T-helper 9 cell (primary cell): Measurements from ENCODE around the gene ZKSCAN7.
"Not testable (repeated sequence)": the region's sequence is repeated elsewhere in the genome, so short reads cannot be mapped to it uniquely, and the experiment has no call there.

Experiments used
- DNase-seq: peaks from one replicate; pipeline ENCODE4 v3.0.0-alpha.2; 2020

Gene ZKSCAN7

GRCh38 chr3:44577354-44577952 is 22.5 kb downstream of the ZKSCAN7 start:
- not testable (repeated sequence) for DNase-seq

GRCh38 chr3:44578316-44578715 is 23.3 kb downstream of the ZKSCAN7 start:
- not testable (repeated sequence) for DNase-seq

- DNase-seq, result not testable (repeated sequence)
Measured at GRCh38 chr3:44578924-44579515, 24.0 kb downstream of the ZKSCAN7 start.

- not testable (repeated sequence) for DNase-seq
Measured at GRCh38 chr3:44579749-44580148, 24.8 kb downstream of the ZKSCAN7 start.

- DNase-seq, result not testable (repeated sequence)
Measured at GRCh38 chr3:44580971-44581370, 26.0 kb downstream of the ZKSCAN7 start.

- no peak for DNase-seq
Measured at GRCh38 chr3:44584646-44585501, 29.9 kb downstream of the ZKSCAN7 start, which contains the start of gene ZNF660. Gene ZNF660, plus strand, starts transcription at chr3:44584964. Its CDS starts 9,230 bp downstream, at chr3:44594194.

- DNase-seq, result no peak
Measured at GRCh38 chr3:44596621-44597020, 41.6 kb downstream of the ZKSCAN7 start.

GRCh38 chr3:44601749-44602148 is 46.8 kb downstream of the ZKSCAN7 start:
- DNase-seq, result no peak

GRCh38 chr3:44612678-44613077 is 57.7 kb downstream of the ZKSCAN7 start:
- DNase-seq, result no peak
